Heart left ventricle (tissue), 16 donors: ENCODE measurements around the gene TMEM165. TPM values are rescaled to one million over a fixed set of nuclear protein-coding genes. Genes with fewer than 3 reads are reported as not detected.
"Not testable (repeated sequence)": the region's sequence is repeated elsewhere in the genome, so short reads cannot be mapped to it uniquely, and the experiment has no call there.

Experiments used
- ATAC-seq, 4 donors: fragments of 200-7000 bp; cut with Tn5 transposase; one replicate each; pipeline ENCODE4 v1.9.1; 2020 to 2022; ENCODE audit warnings: moderate library complexity in 4 of 4, mild to moderate bottlenecking in 3 of 4, moderate number of reproducible peaks in 1 of 4
- DNase-seq, 5 donors: peaks; one replicate each; pipeline ENCODE4 v3.0.0-alpha.2; 2020
- H3K27ac ChIP-seq, 12 donors: fragments of 200-600 bp; sonication (generic) in 4 of 12; one replicate each; pipeline versions ENCODE4 v1.5.0 to v1.8.0; 2016 to 2022; ENCODE audit warnings: mild to moderate bottlenecking in 2 of 12
- H3K27me3 ChIP-seq, 9 donors: fragments of 200-600 bp; sonication (generic) in 2 of 9; one replicate each; pipeline versions ENCODE4 v1.5.1 to v1.8.0; 2016 to 2022; ENCODE audit warnings: mild to moderate bottlenecking in 3 of 9
- H3K36me3 ChIP-seq, 9 donors: fragments of 200-600 bp; sonication (generic) in 2 of 9; one replicate each; pipeline versions ENCODE4 v1.5.0 to v1.8.0; 2018 to 2022; ENCODE audit warnings: mild to moderate bottlenecking in 2 of 9
- H3K4me1 ChIP-seq, 12 donors: fragments of 200-600 bp; sonication (generic) in 4 of 12; one replicate each; pipeline versions ENCODE4 v1.5.0 to v1.8.0; 2016 to 2022; ENCODE audit warnings: mild to moderate bottlenecking in 3 of 12
- H3K4me3 ChIP-seq, 12 donors: fragments of 200-600 bp; sonication (generic) in 4 of 12; one replicate each; pipeline versions ENCODE4 v1.5.0 to v1.8.0; 2017 to 2022; ENCODE audit warnings: mild to moderate bottlenecking in 9 of 12, moderate library complexity in 4 of 12
- H3K9me3 ChIP-seq, 12 donors: fragments of 200-600 bp; sonication (generic) in 4 of 12; one replicate each; pipeline versions ENCODE4 v1.5.0 to v1.8.0; 2016 to 2022; ENCODE audit warnings: mild to moderate bottlenecking in 1 of 12
- CTCF ChIP-seq, 12 donors: fragments of 200-600 bp; sonication (generic) in 4 of 12; IDR thresholded peaks; one replicate each; pipeline versions ENCODE4 v1.5.0 to v1.8.0; 2018 to 2022; ENCODE audit warnings: antibody characterized with exemption in 12 of 12, mild to moderate bottlenecking in 5 of 12
- POLR2A ChIP-seq, 2 donors: fragments of 450-650 bp; IDR thresholded peaks; one replicate each; pipeline ENCODE4 v1.6.1; 2017; ENCODE audit warnings: antibody characterized with exemption in 2 of 2, mild to moderate bottlenecking in 2 of 2, moderate library complexity in 2 of 2
- WGBS, 4 donors: extraction: QIAGEN DNeasy Blood & Tissue Kit in 2 of 4; methylation state at CpG; one replicate each; pipeline versions ENCODE4 v1.1.5 to v1.1.7; 2013 to 2018; 5-methylcytosine and 5-hydroxymethylcytosine counted together
- intact Hi-C, 10 donors: fragments of 100-400 bp; cut with DNase I; formaldehyde crosslinking; loops; one replicate each; pipeline versions ENCODE4 v1.11.1 to v1.14.2; 2022
- polyA plus RNA-seq, 2 donors: library from polyadenylated mRNA; stranded (reverse); fragments of 200-250 nt; gene quantifications; one replicate each; pipeline ENCODE4 v1.2.3, GENCODE V29; 2013
- total RNA-seq, 9 donors: library from RNA; depleted of rRNA in 2 of 9; stranded (reverse); fragments of >200 nt in 2 of 9; fragmentation: NEBNext Ultra II Directional in 3 of 9; extraction: Animal tissue kit (Norgen Biotek cat#: 25700) in 3 of 9; gene quantifications; one replicate each; pipeline versions ENCODE4 v1.1.0 to v1.2.4, GENCODE V29; 2016 to 2023
- donor health status: ischemic (EF 13 %, LVEDD 7.1; RV severe dilation, severe dysfunction).
- donor health status: healthy with polysubstance abuse.
- donor health status: DM: no; HTN: yes; CAD: no.
- donor health status: DM: no; HTN: no; CAD: no.
- donor health status: ischemic (EF 25% LVEDD 6.9; RV normal size, moderate dysfunction).
- donor health status: ischemic (EF 25% LVEDD 5.7; RV mildly dilated, moderate dysfunction).
- donor health status: healthy.
- donor health status: DM: yes; HTN: yes; CAD: no.
- donor health status: ischemic (EF 35%, LVEDD 5.7; RV mildly dilated, moderate dysfunction).
- donor health status: nonischemic (EF 11% LVEDD 7.7; RV severe dilation, severe dysfunction).
- donor health status: DM: yes; HTN: yes; CAD: no.
- donor health status: PGD.
- donor health status: ischemic (EF 29% LVEDD 5.4; RV normal size, mild dysfunction).
- donor health status: nonischemic (EF 23%, LVEDD 6.1; RV moderate dilation, normal function).

TMEM165 gene
- total and polyA plus RNA-seq, 11 donors: 28.2 to 78.7 (median 53.9) TPM

GRCh38 chr4:55352726-55353125, 43.0 kb upstream of the TMEM165 start:
- ATAC-seq: no peak
- Histone ChIP-seq H3K9me3 (no peaks in the 10 kb centered on the region), H3K36me3 (peaks cover 0 to 19% (median 0%) of the 10 kb centered on the region in 9 donors), H3K27ac (no peak overlapping the region), H3K27me3 (no peaks in the 10 kb centered on the region), H3K4me3 (no peak overlapping the region), H3K4me1 (peaks cover 0 to 22% (median 4%) of the 10 kb centered on the region in 12 donors)
- DNase-seq: no peak
- no peak for TF ChIP-seq CTCF (IDR thresholded peaks at IDR 0.05)
- TF ChIP-seq POLR2A (IDR thresholded peaks at IDR 0.05): no peak
- intact Hi-C loops: loop anchor here in 1 of 10 donors (10.0 kb wide), 1 partner anchor 382 kb away; no protein-coding TSS in a partner anchor
- 95 to 98% (median 98%) methylated on average over 2 of the region's 2 CpGs for WGBS, 4 donors

GRCh38 chr4:55353228-55353747, 42.5 kb upstream of the TMEM165 start:
- H3K4me1 ChIP-seq: peaks cover 0 to 22% (median 3%) of the 10 kb centered on the region in 12 donors
- DNase-seq, H3K4me3 ChIP-seq, H3K27me3 ChIP-seq, H3K27ac ChIP-seq, ATAC-seq, H3K9me3 ChIP-seq: not testable (repeated sequence)
- peaks cover 0 to 19% (median 0%) of the 10 kb centered on the region in 9 donors for H3K36me3 ChIP-seq
- WGBS, 4 donors: 93 to 97% (median 94%) methylated on average over 13 of the region's 13 CpGs
- intact Hi-C loops: loop anchor here in 1 of 10 donors (10.0 kb wide), 1 partner anchor 382 kb away; no protein-coding TSS in a partner anchor

GRCh38 chr4:55354648-55355047, 41.1 kb upstream of the TMEM165 start:
- H3K27ac ChIP-seq: no peak overlapping the region
- no peaks in the 10 kb centered on the region for H3K27me3 ChIP-seq
- intact Hi-C loops: loop anchor here in 1 of 10 donors (10.0 kb wide), 1 partner anchor 380 kb away; no protein-coding TSS in a partner anchor
- no peak overlapping the region for H3K4me3 ChIP-seq
- WGBS, 4 donors: 85 to 99% (median 93%) methylated on average over 8 of the region's 8 CpGs
- peaks cover 0 to 29% (median 13%) of the 10 kb centered on the region in 12 donors for H3K4me1 ChIP-seq
- peaks cover 0 to 19% (median 0%) of the 10 kb centered on the region in 9 donors for H3K36me3 ChIP-seq
- no peak for ATAC-seq
- no peak for DNase-seq
- H3K9me3 ChIP-seq: no peaks in the 10 kb centered on the region
- TF ChIP-seq POLR2A (IDR thresholded peaks at IDR 0.05) (no peak), CTCF (IDR thresholded peaks at IDR 0.05) (no peak)

DNA sequence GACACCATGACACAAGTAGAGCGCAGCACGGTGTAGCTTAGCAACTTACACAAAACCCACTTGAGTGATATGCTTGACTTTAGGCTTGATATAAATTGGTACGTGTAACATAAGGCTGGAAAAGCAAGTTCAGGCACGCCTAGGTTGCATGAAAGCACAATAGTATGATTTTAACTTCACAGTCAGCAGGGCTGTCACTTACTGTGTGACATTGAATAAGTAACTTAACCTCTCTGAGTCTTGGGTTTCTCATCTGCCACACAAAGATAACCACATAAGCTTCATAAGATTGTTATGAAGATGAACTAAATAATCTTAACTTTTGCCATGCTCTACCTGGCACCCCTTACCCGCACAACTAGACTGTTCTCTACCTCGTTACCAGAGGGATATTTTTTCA, 40.2 kb upstream of the TMEM165 start:
- TF ChIP-seq POLR2A (IDR thresholded peaks at IDR 0.05): no peak
- TF ChIP-seq CTCF (IDR thresholded peaks at IDR 0.05): no peak
- no peak for DNase-seq
- H3K27ac ChIP-seq: no peak overlapping the region
- 79 to 81% (median 80%) methylated on average over 6 of the region's 6 CpGs for WGBS, 4 donors
- no peak for ATAC-seq
- H3K27me3 ChIP-seq: no peaks in the 10 kb centered on the region
- no peak overlapping the region for H3K4me3 ChIP-seq
- H3K4me1 ChIP-seq: peaks cover 0 to 30% (median 14%) of the 10 kb centered on the region in 12 donors
- no peaks in the 10 kb centered on the region for H3K9me3 ChIP-seq
- H3K36me3 ChIP-seq: peaks cover 0 to 19% (median 0%) of the 10 kb centered on the region in 9 donors
- intact Hi-C loops: loop anchor here in 1 of 10 donors (10.0 kb wide), 1 partner anchor 379 kb away; no protein-coding TSS in a partner anchor
